Fibroblast of skin of scalp (primary cell): ENCODE results near the gene TTC31.
"Not testable (repeated sequence)": the region's sequence is repeated elsewhere in the genome, so short reads cannot be mapped to it uniquely, and the experiment has no call there.

ENCODE experiments used
- DNase-seq: peaks from one replicate; pipeline ENCODE4 v3.0.0-alpha.2; 2013

Gene TTC31

DNA sequence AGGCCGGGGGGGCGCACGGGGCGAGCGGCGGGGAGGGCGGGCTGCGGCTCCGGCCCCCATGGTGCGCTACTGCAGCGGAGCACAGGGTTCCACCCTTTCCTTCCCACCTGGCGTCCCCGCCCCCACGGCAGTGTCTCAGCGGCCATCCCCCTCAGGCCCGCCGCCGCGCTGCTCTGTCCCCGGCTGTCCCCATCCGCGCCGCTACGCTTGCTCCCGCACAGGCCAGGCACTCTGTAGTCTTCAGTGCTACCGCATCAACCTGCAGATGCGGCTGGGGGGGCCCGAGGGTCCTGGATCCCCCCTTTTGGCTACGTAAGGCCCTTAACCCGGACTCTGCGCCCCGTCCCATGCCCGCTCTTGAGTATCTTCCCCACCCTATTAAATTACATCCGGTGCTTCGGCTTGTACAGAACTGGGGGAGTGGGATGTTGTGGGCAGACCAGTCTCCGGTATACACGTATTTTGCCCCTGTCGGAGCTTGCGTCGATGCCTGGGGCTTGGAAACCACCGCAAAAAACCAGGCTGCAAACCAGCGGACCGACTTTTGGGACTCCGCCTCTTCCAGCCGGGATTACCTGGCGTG, 25.2 kb upstream of the TTC31 start:
- DNase-seq: peak; percentile 24

DNA sequence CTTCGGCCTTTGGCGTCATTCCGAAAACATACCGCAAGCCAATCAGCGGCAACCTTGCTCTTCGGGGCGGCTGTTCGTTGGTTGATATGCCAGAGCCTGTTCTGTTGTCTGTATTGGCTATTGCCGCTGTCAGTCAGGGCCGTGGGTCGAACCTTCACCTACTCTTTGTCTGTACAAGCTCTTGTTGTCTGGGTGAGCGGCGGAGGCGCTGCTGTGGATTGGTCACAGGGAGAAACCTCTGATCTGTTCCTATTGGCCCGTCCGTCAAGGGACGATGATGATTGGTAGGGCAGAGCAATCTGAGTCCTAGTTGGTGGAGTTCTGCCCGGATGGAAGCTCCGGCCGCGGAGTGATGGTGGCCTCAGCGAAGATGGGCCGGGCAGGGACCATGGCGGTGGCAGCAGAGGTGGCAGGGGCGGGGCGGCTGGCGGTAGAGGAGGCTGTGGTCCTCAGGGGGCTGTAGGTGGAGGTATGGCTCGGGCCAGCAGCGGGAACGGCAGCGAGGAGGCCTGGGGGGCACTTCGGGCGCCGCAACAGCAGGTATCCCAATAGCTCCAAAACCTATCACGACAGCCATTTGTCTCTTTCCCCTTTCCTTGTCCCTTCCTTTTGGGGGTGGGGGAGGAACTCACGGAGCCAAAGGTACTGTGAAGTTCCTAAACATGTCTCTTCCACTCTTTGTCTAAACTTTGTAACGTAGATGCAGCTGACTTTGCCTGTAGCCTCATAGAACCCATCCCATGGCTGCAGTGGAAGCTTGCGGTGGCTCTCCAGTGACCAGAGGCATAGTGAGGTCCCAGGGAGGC, 24.5 kb upstream of the TTC31 start, which contains the start of gene WBP1:
Gene WBP1 (plus strand): TSS at position 307 of the 806 bp plus-strand sequence. CDS start 165 bp downstream, at position 472.
- DNase-seq: peak; percentile 100

DNA sequence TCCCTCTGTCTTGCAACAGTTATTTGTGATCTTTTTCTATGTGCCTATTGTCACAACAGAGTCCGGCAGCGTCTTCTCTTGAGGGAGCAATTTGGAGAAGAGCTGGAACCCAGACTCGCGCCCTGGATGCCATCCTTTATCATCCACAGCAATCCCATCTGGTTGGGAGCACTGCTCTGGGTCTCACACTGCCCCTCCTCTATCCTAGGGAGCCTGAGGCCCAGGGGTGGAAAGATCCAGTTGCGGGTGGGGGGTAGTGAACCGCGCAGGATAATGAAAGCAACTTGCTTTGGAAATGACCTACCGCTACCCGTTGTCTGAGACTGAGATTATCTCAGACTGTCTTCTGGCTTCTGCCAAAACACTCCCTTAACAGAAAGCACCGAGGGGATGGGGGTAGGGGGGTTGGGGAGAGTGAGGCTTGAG, 23.9 kb upstream of the TTC31 start:
- no peak for DNase-seq

DNA sequence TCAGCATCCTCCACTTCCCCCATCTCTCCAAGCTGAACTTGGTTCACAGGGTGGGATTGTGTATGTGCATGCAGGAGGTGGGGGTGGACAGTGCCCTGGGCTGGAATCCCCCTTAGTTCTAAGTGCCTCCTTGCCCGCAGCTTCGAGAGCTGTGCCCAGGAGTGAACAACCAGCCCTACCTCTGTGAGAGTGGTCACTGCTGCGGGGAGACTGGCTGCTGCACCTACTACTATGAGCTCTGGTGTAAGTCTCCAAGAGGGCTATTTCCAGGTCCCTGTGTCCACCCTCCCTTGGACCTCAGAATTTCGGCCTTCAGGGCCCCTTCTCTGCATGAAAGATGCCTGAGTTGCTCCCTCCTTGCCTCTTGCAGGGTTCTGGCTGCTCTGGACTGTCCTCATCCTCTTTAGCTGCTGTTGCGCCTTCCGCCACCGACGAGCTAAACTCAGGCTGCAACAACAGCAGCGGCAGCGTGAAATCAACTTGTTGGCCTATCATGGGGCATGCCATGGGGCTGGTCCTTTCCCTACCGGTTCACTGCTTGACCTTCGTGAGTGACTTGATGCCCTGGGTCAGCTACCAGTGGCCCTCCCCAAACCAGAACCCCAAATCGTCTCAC, 23.3 kb upstream of the TTC31 start:
- DNase-seq: not testable (repeated sequence)

DNA sequence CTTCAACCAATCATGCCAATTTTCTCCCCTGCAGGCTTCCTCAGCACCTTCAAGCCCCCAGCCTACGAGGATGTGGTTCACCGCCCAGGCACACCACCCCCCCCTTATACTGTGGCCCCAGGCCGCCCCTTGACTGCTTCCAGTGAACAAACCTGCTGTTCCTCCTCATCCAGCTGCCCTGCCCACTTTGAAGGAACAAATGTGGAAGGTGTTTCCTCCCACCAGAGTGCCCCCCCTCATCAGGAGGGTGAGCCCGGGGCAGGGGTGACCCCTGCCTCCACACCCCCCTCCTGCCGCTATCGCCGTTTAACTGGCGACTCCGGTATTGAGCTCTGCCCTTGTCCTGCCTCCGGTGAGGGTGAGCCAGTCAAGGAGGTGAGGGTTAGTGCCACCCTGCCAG, 22.7 kb upstream of the TTC31 start:
- DNase-seq: not testable (repeated sequence)

DNA sequence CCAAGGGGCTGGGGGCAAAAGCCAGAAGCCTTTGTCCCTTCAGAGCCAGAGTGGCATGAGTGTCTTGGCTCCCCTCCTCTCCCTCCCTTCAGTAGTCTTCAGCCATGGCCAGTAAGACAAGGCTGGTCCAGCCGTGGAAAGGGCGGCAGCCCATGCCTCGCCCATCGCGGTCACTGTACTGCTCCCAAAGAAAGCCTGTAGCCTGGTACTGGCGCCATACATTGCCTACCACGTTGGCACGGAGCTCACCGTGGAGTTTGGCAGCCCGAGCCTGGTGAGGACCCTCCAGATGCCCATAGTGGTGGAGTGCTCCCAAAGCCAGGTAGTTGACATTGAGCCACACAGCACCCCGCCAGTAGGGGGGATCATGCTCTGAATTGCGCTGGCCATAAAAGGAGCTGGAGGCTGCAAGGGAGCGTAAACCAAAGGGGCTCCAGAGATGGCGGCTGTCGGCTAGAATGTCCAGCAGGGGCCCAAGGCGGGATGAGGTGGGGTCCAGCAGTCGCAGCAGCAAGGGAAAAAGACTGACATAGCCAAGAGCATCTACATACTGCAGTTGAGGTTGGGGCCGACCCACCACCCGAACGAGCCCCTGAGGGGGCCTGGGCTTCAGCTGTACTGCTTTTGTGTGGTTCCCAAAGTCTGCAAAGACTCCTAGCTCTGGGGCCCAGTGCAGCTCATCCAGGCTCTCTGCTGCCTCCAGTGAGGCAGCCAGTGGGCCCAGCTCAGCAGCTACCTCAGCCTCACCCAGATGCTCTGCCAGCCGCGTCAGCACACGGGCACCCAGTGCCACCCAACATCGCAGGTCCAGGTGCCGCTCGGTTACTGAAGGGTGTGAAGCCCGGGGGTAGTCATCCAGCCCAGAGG, 21.5 kb upstream of the TTC31 start:
- no peak for DNase-seq

DNA sequence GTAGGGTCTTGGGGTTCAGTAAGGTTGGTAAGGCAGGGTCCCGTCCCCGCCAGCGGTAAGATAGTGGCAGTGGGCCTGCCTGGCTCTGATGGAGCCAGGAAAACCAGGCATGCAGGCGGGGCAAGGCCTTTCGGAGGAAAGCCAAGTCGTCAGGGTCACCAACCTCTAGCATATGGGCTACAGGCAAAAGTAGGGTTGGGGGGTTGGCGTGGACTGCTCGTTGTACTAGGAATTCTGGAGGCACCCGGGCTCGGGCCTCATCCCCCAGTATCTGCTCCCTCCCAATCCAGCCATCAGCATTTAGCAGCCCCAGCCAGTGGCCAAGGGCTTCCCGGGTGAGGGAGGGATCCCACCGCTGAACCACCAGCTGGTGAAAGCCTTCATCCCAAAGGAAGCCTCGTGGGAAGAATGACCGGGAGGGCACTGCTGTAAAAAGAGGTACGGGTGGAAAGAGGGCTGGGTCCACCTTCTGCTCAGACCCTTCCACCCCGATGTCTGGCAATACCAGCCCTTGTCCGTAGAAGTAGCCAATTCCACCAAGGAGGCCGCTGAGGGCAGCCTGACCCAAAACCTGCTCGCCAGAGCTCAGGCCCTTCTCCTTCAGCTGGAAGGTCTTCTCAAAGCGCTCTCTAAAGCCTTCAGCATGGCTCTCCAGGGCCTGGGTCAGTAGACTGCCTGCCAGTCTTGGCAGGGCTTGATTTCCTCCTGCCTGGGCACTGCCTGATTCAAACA, 20.7 kb upstream of the TTC31 start:
- no peak for DNase-seq

DNA sequence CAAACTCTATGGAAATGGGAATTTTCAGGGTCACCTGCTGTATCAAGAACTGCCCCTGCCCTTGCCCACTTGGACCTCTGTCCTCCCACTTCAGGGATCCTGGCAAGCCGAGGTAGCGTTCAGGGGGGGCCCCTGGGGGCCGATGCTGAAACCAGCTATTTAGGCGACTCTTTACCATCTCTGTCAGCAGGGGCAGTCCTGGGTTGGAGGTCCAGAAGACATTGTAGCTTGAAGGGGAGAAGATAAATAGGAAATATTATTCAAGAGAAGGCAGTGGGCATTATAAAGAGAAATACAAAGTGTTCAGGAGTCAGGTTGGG, 20.1 kb upstream of the TTC31 start:
- DNase-seq: no peak

DNA sequence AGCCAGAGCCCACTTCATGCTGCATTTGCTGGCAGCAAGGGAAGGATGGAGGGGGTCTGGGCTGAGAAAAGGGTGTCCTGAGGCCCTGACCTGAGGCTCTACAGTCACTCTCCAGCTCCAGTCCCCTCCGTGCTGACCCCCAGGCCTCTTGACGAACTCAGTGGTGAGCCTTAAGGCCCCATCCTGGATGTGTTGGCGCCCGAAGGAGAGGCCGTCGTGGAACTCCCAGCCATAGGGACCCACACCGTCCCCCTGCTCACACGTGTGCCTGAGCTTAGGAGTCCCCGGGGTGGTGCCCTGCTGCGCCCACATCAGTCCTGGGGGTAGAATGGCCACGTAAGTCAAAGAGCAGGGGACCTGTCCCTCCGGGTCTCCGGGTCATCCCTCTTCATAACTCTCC, 18.5 kb upstream of the TTC31 start:
- DNase-seq: no peak

DNA sequence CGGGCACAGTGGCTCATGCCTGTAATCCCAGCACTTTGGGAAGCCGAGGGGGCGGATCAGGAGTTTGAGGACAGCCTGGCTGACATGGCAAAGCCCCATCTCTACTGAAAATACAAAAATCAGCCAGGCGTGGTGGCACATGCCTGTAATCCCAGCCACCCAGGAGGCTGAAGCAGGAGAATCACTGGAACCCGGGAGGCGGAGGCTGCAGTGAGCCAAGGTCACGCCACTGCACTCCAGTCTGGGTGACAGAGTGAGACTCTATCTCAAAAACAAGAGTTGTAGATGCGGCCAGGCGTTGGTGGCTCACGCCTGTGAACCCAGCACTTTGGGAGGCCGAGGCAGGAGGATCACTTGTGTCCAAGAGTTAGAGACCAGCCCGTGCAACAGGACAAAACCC, 12.1 kb upstream of the TTC31 start:
- not testable (repeated sequence) for DNase-seq

DNA sequence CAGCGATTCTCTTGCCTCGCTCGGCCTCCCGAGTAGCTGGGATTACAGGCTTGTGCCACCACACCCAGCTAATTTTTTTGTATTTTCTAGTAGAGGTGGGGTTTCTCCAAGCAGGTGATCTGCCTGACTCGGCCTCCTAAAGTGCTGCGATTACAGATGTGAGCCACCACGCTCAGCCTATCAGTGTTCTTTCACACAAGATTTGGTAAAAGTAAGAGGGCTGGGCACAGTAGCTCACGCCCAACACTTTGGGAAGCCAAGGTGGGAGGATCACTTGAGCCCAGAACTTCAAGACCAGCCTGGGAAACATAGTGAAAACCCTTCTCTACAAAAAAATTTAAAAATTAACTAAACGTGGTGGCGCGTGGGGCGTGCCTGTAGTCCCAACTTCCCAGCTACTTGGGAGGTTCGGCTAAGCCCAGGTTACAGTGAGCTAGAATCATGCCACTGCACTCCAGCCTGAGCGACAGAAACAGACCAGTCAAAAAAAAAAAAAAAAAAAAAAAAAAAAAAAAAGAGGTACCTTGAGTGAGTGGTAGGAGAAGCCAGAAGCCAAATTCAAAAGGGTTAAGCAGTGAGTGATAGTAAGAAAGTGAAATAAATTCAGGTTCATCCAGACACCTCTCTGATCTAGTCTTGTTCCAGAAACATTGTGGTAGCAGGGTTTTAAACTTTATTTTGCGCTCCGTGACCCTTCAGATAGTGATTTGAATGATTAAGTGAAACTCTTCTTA, 11.4 kb upstream of the TTC31 start:
- DNase-seq: no peak

DNA sequence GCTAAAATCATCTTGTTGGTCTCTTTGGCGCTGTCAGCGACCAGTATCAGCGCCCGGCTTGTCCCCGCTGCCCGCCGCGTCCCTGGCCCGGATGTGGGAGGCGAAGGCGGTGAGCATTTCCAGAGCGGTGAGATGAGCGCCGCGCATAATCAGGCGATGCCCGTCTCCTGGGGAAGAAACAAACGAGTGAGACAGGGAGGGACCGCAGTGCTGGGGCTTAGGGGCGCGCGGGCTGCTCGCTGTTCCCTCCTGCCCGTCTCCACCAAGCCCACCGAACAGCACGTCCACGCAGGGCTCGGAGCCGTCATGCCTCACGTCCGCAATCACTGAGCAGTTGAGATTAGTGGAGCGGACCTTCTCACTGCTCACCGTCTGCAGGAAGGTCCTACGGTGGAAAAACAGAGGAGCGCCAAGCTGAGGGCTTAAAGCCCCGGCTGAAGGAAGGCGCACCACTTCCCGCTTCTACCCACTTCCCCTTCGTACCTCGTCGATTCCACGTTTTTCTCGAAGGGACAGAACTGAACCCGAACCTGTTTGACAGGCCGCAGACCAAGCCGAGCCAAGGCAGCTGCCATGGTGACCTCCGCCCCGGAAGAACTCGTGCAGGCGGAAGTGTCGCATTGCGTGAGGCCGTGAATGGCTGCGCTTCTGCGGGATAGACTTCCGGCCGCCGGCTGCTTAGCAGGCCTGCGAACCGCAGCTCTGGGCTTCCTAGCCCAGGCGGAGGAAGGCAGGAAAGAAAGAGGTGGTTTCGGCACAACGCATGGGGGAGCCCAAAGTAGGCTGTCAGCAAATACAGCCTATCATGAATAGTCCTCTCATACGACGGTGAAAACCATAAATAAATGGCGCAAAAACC, 10.6 kb upstream of the TTC31 start, which contains the start of gene MRPL53:
Gene MRPL53 (minus strand): TSS at position 595 of the 859 bp plus-strand sequence. CDS start 20 bp downstream, at position 575.
- peak; percentile 95 for DNase-seq

DNA sequence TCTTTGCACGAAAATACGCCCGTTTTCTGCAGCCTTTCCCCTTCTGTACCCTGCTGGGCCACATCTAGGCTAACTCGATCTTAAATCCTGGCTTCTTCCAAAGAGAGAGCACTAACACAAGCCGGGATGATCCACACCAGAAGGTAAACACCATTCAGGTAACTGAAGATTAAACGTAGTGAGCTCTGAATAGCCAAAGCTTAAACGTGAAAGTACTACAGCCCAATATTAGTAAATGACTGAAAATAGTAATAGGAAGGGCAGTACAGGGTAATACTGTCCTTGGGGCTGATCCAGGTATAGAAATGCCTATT, 10.0 kb upstream of the TTC31 start:
- DNase-seq: no peak

DNA sequence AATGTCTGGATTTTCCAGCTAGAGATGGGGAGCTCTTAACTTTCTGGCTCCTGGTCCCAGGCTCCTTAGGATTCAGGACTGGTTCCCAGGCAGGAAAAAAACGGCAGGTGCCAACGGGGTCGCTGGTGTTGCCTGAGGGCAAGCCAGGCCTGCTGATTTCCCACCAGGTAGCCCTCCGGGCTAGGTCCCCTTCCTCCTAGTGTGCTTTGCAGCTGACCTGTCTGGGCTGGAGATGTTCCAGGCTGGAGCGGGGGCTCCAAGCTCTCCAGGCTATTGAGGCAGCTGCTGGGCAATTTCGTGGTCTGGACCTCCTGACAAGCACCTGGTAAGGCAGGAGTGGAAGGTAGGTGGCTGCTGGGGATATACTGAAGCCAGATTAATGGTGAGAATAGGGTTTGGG, 8.4 kb upstream of the TTC31 start:
- no peak for DNase-seq

DNA sequence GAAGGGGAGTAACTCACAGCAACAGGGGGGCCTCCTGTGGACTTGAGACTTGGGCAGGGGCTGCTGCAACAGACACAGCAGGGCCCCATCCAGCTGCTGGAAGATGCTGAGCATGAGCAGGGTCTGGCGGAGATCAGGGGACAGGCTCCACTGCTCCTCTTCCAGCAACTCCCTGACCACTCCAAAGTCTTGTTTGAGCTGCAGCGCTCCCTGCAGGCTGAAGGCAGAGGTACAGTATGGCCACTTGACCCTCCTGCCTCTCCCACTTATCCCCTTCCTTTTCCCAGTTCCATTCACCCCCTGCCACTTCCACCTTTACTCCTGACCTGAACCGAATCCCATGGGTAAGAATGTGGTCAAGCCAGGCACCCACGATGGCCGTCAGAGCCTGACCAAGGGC, 8.0 kb upstream of the TTC31 start:
- no peak for DNase-seq

DNA sequence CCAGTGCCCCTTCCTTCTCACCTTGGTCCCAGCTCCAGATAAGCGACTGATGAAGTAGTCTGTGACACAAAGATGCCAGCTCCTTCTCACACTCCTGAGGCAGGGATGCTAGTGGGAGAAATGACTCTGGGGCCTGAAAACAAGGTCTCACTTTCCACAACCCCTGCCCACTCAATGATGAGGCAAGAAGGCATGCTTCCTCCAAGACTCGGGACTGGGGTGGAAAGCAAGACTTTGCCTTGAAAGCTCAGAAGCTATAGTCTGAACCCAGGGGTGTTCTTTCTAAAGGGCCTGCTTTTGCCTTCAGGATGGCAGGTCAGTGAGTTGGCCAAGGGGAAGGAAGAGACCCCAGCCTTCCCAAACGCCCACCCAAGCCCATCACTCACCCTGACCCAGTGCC, 1.4 kb upstream of the TTC31 start:
- DNase-seq: no peak

DNA sequence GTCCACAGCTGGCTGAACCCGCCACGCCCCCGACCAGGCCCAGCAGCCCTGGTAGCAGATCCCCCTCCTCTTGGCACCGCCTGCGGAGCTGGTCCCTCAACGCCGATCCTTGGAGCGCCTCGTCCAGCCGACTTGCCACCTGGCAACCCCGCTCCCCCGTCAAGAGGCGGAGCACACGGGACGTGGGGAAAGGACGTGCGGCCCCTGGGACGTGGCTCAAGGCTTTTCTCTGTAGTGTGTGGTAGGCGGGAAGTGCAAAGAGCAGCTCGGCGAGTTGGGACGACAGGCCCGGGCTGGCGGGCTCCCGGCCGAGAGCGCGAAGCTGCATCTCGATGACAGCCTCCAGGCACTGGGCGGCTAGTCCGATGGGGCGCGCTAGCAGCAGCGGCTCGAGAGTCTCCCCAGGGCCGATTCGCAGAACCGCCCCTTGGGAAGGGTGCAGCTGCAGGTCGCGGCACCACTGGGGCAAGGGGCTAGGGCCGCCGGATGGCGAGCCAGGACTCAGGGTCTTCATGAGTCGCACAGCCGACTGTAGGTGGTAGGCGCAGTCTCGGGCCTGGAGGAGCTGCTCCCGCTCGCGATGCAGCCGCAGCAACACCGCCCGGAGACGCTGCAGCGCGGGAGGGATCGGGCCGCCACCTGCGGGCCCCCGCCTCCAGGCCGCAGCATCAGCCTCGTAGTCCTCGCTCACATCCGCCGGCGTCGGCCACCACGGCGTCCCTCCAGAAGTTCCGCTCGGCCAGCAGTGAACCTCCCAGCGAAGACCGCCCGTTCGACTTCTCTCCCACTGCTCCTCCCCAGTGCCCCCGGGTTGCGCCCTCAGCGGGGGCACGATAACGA, 700 bp upstream of the TTC31 start:
- DNase-seq: no peak

DNA sequence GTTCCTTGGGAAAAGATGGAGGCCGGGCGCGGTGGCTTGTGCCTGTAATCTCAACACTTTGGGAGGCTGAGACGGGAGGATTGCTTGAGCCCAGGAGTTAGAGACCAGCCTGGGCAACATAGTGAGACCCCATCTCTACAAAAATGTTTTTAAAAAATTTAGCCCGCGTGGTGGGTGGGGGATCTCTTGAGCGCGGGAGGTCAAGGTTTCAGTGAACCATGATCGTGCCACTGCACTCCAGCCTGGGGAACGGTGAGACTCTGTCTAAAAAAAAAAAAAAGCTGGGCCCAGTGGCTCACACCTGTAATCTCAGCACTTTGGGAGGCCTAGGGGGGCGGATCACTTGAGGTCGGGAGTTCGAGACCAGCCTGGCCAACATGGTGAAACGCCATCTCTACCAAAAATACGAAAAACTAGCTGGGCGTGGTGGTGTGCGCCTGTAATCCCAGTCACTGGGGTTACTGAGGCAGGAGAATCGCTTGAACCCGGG, 839 bp downstream of the TTC31 start:
- DNase-seq: not testable (repeated sequence)

DNA sequence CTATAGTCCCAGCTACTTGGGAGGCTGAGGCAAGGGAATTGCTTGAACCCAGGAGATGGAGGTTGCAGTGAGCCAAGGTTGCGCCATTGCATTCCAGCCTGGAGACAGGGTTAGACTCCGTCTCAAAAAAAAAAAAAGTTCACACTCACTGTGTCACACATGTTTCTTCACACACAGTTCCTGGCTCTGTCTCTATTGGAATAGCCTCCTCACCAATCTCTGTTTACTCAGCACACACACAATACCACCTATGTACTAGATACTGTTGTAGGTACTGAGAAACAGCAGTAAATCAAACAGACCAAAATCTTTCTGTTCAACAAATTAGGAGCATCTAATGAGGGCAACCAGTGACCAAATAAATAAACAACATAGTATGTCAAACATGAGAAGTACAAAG, 3.3 kb downstream of the TTC31 start:
- no peak for DNase-seq
